H9 (cell line): Measurements from ENCODE around the gene FARS2. TPM values are rescaled to one million over a fixed set of nuclear protein-coding genes. Genes with fewer than 3 reads are reported as not detected.

Experiments
- DNase-seq: peaks from one replicate; pipeline ENCODE4 v3.0.0-alpha.2; 2017
- H2AFZ ChIP-seq: one replicate; pipeline ENCODE4 v1.6.1; 2013; ENCODE audit warnings: mild to moderate bottlenecking, low read length, control low read depth, moderate library complexity
- H2AK5ac ChIP-seq: 2 replicates; pipeline ENCODE4 v1.6.1; 2013; ENCODE audit warnings: low read length, control low read depth, mixed read lengths; ENCODE audit not compliant: insufficient read length
- H2BK120ac ChIP-seq: one replicate; pipeline ENCODE4 v1.6.1; 2013; ENCODE audit warnings: low read depth, mild to moderate bottlenecking, low read length, control low read depth, inconsistent platforms; ENCODE audit not compliant: poor library complexity, severe bottlenecking
- H2BK12ac ChIP-seq: 2 replicates; pipeline ENCODE4 v1.6.1; 2013; ENCODE audit warnings: low read length, control low read depth, mixed read lengths, low read depth; ENCODE audit not compliant: insufficient read length
- H2BK15ac ChIP-seq: 2 replicates; pipeline ENCODE4 v1.6.1; 2013; ENCODE audit warnings: low read depth, low read length, control low read depth
- H2BK20ac ChIP-seq: one replicate; pipeline ENCODE4 v1.6.1; 2013; ENCODE audit warnings: low read depth, mild to moderate bottlenecking, low read length, control low read depth, inconsistent platforms; ENCODE audit not compliant: poor library complexity, severe bottlenecking
- H2BK5ac ChIP-seq: 2 replicates; pipeline ENCODE4 v1.6.1; 2013; ENCODE audit warnings: low read length, control low read depth, mixed read lengths; ENCODE audit not compliant: insufficient read length
- H3K14ac ChIP-seq: 2 replicates; pipeline ENCODE4 v1.6.1; 2013; ENCODE audit warnings: low read length, control low read depth; ENCODE audit not compliant: insufficient read depth
- H3K18ac ChIP-seq: 2 replicates; pipeline ENCODE4 v1.6.1; 2013; ENCODE audit warnings: low read depth, mild to moderate bottlenecking, mixed read lengths, low read length, control low read depth; ENCODE audit not compliant: insufficient read length
- H3K23ac ChIP-seq: 2 replicates; pipeline ENCODE4 v1.6.1; 2013; ENCODE audit warnings: low read length, control low read depth, mixed read lengths, low read depth; ENCODE audit not compliant: insufficient read length
- H3K23me2 ChIP-seq: 2 replicates; pipeline ENCODE4 v1.6.1; 2013; ENCODE audit warnings: low read depth, mild to moderate bottlenecking, mixed read lengths, low read length, control low read depth; ENCODE audit not compliant: insufficient read length, poor library complexity, severe bottlenecking
- H3K27ac ChIP-seq: 2 replicates; pipeline ENCODE4 v1.5.1; 2013; ENCODE audit warnings: low read length, control low read depth, mixed read lengths, low read depth; ENCODE audit not compliant: insufficient read length
- H3K27me3 ChIP-seq: 2 replicates; pipeline ENCODE4 v1.6.1; 2013; ENCODE audit warnings: low read length, control low read depth, inconsistent platforms; ENCODE audit not compliant: insufficient read depth
- H3K4ac ChIP-seq: 2 replicates; pipeline ENCODE4 v1.6.1; 2013; ENCODE audit warnings: low read depth, mild to moderate bottlenecking, control low read depth, inconsistent platforms, low read length, moderate library complexity
- H3K4me1 ChIP-seq: 2 replicates; pipeline ENCODE4 v1.6.1; 2013; ENCODE audit warnings: low read length, control low read depth, inconsistent platforms; ENCODE audit not compliant: insufficient read depth
- H3K4me2 ChIP-seq: 2 replicates; pipeline ENCODE4 v1.6.1; 2013; ENCODE audit warnings: low read length, control low read depth, mixed read lengths; ENCODE audit not compliant: insufficient read length, insufficient read depth
- H3K56ac ChIP-seq: 2 replicates; pipeline ENCODE4 v1.6.1; 2013; ENCODE audit warnings: low read depth, mild to moderate bottlenecking, mixed read lengths, low read length, control low read depth; ENCODE audit not compliant: insufficient read length
- H3K79me1 ChIP-seq: 2 replicates; pipeline ENCODE4 v1.6.1; 2013; ENCODE audit warnings: low read depth, mild to moderate bottlenecking, moderate library complexity, low read length, control low read depth, inconsistent platforms; ENCODE audit not compliant: insufficient read depth, poor library complexity, severe bottlenecking
- H3K79me2 ChIP-seq: 2 replicates; pipeline ENCODE4 v1.6.1; 2013; ENCODE audit warnings: low read length, control low read depth, inconsistent platforms; ENCODE audit not compliant: insufficient read depth
- H3K9ac ChIP-seq: 2 replicates; pipeline ENCODE4 v1.6.1; 2013; ENCODE audit warnings: low read length, control low read depth, mixed read lengths; ENCODE audit not compliant: insufficient read length; ENCODE audit errors: extremely low read depth
- H3K9me3 ChIP-seq: one replicate; pipeline ENCODE4 v1.6.1; 2013; ENCODE audit warnings: low read depth, low read length, inconsistent platforms; ENCODE audit not compliant: control insufficient read depth
- H3T11ph ChIP-seq: one replicate; pipeline ENCODE4 v1.6.1; 2013; ENCODE audit warnings: mild to moderate bottlenecking, low read length, control low read depth, inconsistent platforms
- H4K20me1 ChIP-seq: one replicate; pipeline ENCODE4 v1.6.1; 2013; ENCODE audit not compliant: control insufficient read depth, insufficient read length, insufficient read depth
- H4K5ac ChIP-seq: 2 replicates; pipeline ENCODE4 v1.6.1; 2013; ENCODE audit warnings: low read depth, mild to moderate bottlenecking, mixed read lengths, low read length, control low read depth; ENCODE audit not compliant: insufficient read length
- H4K8ac ChIP-seq: replicated peaks from 2 replicates; pipeline ENCODE4 v1.6.1; 2013; ENCODE audit warnings: low read length, control low read depth, mixed read lengths, low read depth; ENCODE audit not compliant: insufficient read length
- H4K91ac ChIP-seq: 2 replicates; pipeline ENCODE4 v1.6.1; 2013; ENCODE audit warnings: low read depth, mild to moderate bottlenecking, moderate library complexity, mixed read lengths, low read length, control low read depth; ENCODE audit not compliant: insufficient read length
- H3K27ac Mint-ChIP-seq, 3 experiments: 2 replicates in 2 of 3; 3 replicates in 1 of 3; pipeline ENCODE4 v1.8.0; 2020 to 2021; ENCODE audit warnings: mixed read lengths in 3 of 3, mild to moderate bottlenecking in 1 of 3, moderate library complexity in 1 of 3
- H3K27me3 Mint-ChIP-seq: 2 replicates; pipeline ENCODE4 v1.8.0; 2021; ENCODE audit warnings: low read depth, mild to moderate bottlenecking, moderate library complexity, mixed read lengths
- H3K36me3 Mint-ChIP-seq, 3 experiments: 2 replicates in 2 of 3; 3 replicates in 1 of 3; pipeline ENCODE4 v1.8.0; 2020 to 2021; ENCODE audit warnings: low read depth in 3 of 3, mixed read lengths in 3 of 3; ENCODE audit not compliant: insufficient read depth in 1 of 3
- H3K4me1 Mint-ChIP-seq, 2 experiments: 2 replicates each; pipeline ENCODE4 v1.8.0; 2020; ENCODE audit warnings: mixed read lengths in 2 of 2
- H3K4me3 Mint-ChIP-seq, 2 experiments: 2 replicates in 1 of 2; 3 replicates in 1 of 2; pipeline ENCODE4 v1.8.0; 2020 to 2021; ENCODE audit warnings: mild to moderate bottlenecking in 2 of 2, mixed read lengths in 2 of 2, moderate library complexity in 1 of 2
- H3K9me3 Mint-ChIP-seq, 2 experiments: 2 replicates in 1 of 2; 3 replicates in 1 of 2; pipeline ENCODE4 v1.8.0; 2020; ENCODE audit warnings: mild to moderate bottlenecking in 2 of 2, mixed read lengths in 2 of 2, moderate library complexity in 1 of 2
- CTCF ChIP-seq: fragments of 200-600 bp; sonication (generic); conservative IDR thresholded peaks from 3 replicates; pipeline ENCODE4 v1.8.0; 2021; ENCODE audit warnings: antibody characterized with exemption, mild to moderate bottlenecking
- WGBS: extraction: QIAGEN DNeasy Blood & Tissue Kit; methylation state at CpG from one replicate; pipeline ENCODE4 v1.1.7; 2013; ENCODE audit warnings: missing lambda C conversion rate, low lambda C conversion rate, mixed read lengths; ENCODE audit not compliant: insufficient read length; ENCODE audit errors: extremely low coverage; 5-methylcytosine and 5-hydroxymethylcytosine counted together
- total RNA-seq: library from RNA; stranded (reverse); gene quantifications from 2 replicates; pipeline ENCODE4 v1.2.1, GENCODE V29; 2021

FARS2 gene
- total RNA-seq, 1 experiment from 2014 or later = 8.5 TPM

- H4K5ac ChIP-seq = no peak overlapping the region
- no peaks in the 10 kb centered on the region for H3K79me2 ChIP-seq
- H3K18ac ChIP-seq = no peak overlapping the region
- H3K4me3 Mint-ChIP-seq = no peak overlapping the region
- no peak overlapping the region for H3K14ac ChIP-seq
- H4K91ac ChIP-seq = no peak overlapping the region
- no peak overlapping the region for H2BK20ac ChIP-seq
- peaks cover 4% of the 10 kb centered on the region for H3K23me2 ChIP-seq
- no peak overlapping the region for H2BK12ac ChIP-seq
- no peak for DNase-seq
- H3K36me3 Mint-ChIP-seq = peaks cover 0 to 3% (median 0%) of the 10 kb centered on the region in 3 experiments; a peak in 1 of 7 replicates
- no peak overlapping the region for H3K4me2 ChIP-seq
- H2BK120ac ChIP-seq = no peak overlapping the region
- H3K27ac Mint-ChIP-seq = no peak overlapping the region
- no peaks in the 10 kb centered on the region for H3K79me1 ChIP-seq
- no peak overlapping the region for H3K4ac ChIP-seq
- H2BK15ac ChIP-seq = no peak overlapping the region
- no peak overlapping the region for H3K23ac ChIP-seq
- H3K9ac ChIP-seq = no peak overlapping the region
- no peak overlapping the region for H3K56ac ChIP-seq
- H4K20me1 ChIP-seq = no peaks in the 10 kb centered on the region
- no peak overlapping the region for H2BK5ac ChIP-seq
- H3K9me3 Mint-ChIP-seq = no peaks in the 10 kb centered on the region
- WGBS = no CpG with 5 or more reads among the region's 2 CpGs
- H3K4me1 ChIP-seq = peaks cover 5% of the 10 kb centered on the region; the same call in 1 of the 2 replicates
- no peaks in the 10 kb centered on the region for H3K27me3 ChIP-seq
- no peaks in the 10 kb centered on the region for H3K9me3 ChIP-seq
- no peak overlapping the region for H4K8ac ChIP-seq
- TF ChIP-seq CTCF = no peak
- H2AK5ac ChIP-seq = no peak overlapping the region
- H3K27ac ChIP-seq = no peak overlapping the region
- H3K4me1 Mint-ChIP-seq = peaks cover 19 to 20% of the 10 kb centered on the region in 2 experiments
- peaks cover 5% of the 10 kb centered on the region for H3K27me3 Mint-ChIP-seq
- H2AFZ ChIP-seq = no peak overlapping the region
- no peak overlapping the region for H3T11ph ChIP-seq
These were observed 181.0 kb downstream of the FARS2 start for GRCh38 chr6:5442319-5442718.
